ENCODE results near the gene CXCL12.

The CXCL12 gene

DNA sequence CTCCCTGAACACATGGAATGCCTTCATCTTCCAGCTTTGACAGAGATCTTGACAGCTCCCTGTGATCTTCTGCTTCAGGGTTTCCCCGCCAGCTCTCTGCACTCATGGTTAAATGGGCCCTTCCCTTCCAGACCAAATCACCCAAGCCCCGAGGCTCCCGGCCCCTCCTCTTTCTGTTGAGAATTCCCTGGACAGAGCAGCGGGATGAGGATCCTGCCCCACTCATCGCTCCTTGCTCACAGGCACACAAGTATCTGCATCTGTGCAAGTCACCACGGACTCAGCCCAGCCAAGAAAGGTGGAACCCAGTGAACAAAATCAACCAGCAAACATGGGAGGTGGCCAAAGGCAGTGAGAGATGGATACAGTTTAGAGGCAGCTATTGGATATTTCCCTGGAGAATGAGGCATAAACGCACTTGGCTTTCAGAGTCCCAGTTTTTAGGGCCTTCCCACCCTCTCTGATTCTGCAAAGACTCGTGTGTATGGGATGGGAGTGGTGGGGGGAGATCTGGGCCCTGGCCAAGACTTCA lies 37.7 kb upstream of the CXCL12 start:
- TF ChIP-seq, protein P1, sequence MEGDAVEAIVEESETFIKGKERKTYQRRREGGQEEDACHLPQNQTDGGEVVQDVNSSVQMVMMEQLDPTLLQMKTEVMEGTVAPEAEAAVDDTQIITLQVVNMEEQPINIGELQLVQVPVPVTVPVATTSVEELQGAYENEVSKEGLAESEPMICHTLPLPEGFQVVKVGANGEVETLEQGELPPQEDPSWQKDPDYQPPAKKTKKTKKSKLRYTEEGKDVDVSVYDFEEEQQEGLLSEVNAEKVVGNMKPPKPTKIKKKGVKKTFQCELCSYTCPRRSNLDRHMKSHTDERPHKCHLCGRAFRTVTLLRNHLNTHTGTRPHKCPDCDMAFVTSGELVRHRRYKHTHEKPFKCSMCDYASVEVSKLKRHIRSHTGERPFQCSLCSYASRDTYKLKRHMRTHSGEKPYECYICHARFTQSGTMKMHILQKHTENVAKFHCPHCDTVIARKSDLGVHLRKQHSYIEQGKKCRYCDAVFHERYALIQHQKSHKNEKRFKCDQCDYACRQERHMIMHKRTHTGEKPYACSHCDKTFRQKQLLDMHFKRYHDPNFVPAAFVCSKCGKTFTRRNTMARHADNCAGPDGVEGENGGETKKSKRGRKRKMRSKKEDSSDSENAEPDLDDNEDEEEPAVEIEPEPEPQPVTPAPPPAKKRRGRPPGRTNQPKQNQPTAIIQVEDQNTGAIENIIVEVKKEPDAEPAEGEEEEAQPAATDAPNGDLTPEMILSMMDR (conservative IDR thresholded peaks at IDR 0.05; ENCODE audit: low read depth, low read length), result no peak
- H3K4me3 ChIP-seq (ENCODE audit: low read length), result no peak overlapping the region
- no peak for DNase-seq (ENCODE audit: low read depth)

- no peak overlapping the region for H3K4me3 ChIP-seq (ENCODE audit: low read length)
- no peak for DNase-seq (ENCODE audit: low read depth)
- TF ChIP-seq, protein P1 (conservative IDR thresholded peaks at IDR 0.05; ENCODE audit: low read depth, low read length), result no peak
Measured at GRCh38 chr10:44422153-44422552, 37.3 kb upstream of the CXCL12 start.

- no peak overlapping the region for H3K4me3 ChIP-seq (ENCODE audit: low read length)
- TF ChIP-seq, protein P1 (conservative IDR thresholded peaks at IDR 0.05; ENCODE audit: low read depth, low read length), result no peak
- no peak for DNase-seq (ENCODE audit: low read depth)
Measured at GRCh38 chr10:44419790-44420549, 35.1 kb upstream of the CXCL12 start.

DNA sequence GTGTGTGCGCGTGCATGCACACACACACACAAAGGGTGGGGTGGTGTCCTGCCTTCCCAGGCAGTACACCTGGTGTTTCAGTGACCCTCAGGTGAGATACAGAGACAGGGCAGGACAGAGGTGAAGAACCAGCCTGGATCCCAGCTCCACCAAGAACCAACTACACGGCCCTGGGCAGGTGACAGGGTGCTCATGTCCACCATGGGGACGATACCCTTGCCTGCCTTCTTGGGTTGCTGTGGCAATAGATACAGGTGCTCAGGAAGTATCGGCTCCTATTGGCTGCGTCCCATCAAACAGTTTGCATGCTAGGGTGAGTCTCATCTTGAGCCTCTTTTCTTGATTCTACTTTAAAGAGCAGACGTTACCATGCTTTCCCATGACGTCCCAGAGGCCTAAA lies 33.7 kb upstream of the CXCL12 start:
- DNase-seq (ENCODE audit: low read depth), result no peak
- H3K4me3 ChIP-seq (ENCODE audit: low read length), result no peak overlapping the region
- TF ChIP-seq, protein P1 (conservative IDR thresholded peaks at IDR 0.05; ENCODE audit: low read depth, low read length), result no peak

DNA sequence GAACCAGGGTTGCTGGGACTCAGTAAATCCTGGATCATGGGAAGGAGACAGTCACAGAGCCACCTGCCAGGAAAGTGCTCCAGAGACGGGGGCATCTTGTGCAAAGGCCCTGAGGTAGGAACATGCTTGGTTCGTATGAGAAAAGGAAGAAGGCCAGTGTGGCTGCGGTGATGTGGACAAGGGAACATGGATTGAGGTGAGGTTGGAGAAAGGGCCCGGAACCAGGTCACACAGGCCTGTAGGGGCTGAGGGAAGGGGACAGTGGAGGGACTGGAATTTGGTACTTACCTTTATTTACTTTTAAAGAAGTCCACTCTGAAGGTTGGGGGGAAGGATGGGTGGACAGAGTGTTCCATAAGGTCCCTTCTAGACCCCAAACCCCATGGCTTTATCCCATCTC lies 32.9 kb upstream of the CXCL12 start:
- H3K4me3 ChIP-seq (ENCODE audit: low read length), result no peak overlapping the region
- no peak for DNase-seq (ENCODE audit: low read depth)
- TF ChIP-seq, protein P1 (conservative IDR thresholded peaks at IDR 0.05; ENCODE audit: low read depth, low read length), result no peak

GRCh38 chr10:44416936-44417335 lies 32.0 kb upstream of the CXCL12 start:
- H3K4me3 ChIP-seq (ENCODE audit: low read length), result no peak overlapping the region
- no peak for DNase-seq (ENCODE audit: low read depth)
- TF ChIP-seq, protein P1 (conservative IDR thresholded peaks at IDR 0.05; ENCODE audit: low read depth, low read length), result no peak

Measured in retinal pigment epithelial cell (primary cell).